Liver (tissue), 9 donors: ENCODE measurements around the gene CAMLG. TPM values are rescaled to one million over a fixed set of nuclear protein-coding genes. Genes with fewer than 3 reads are reported as not detected.
"Not testable (repeated sequence)": the region's sequence is repeated elsewhere in the genome, so short reads cannot be mapped to it uniquely, and the experiment has no call there.

Experiments used
- DNase-seq: peaks from one replicate; pipeline ENCODE4 v3.0.0-alpha.2; 2017; ENCODE audit warnings: low spot score
- H3K27ac ChIP-seq, 2 donors: one replicate each; pipeline ENCODE4 v1.7.0; 2013; ENCODE audit warnings: inconsistent platforms in 2 of 2, low read length in 2 of 2, control low read depth in 1 of 2, low read depth in 1 of 2, mild to moderate bottlenecking in 1 of 2
- H3K27me3 ChIP-seq, 4 donors: one replicate each; pipeline versions ENCODE4 v1.6.1 to v1.7.0; 2013; ENCODE audit warnings: low read length in 3 of 4, inconsistent platforms in 1 of 4, mild to moderate bottlenecking in 1 of 4, moderate library complexity in 1 of 4; ENCODE audit not compliant: control insufficient read depth in 4 of 4, insufficient read depth in 4 of 4
- H3K36me3 ChIP-seq, 4 donors: one replicate each; pipeline versions ENCODE4 v1.6.1 to v1.7.0; 2013; ENCODE audit warnings: low read length in 3 of 4, mild to moderate bottlenecking in 3 of 4, low read depth in 1 of 4, moderate library complexity in 1 of 4; ENCODE audit not compliant: control insufficient read depth in 4 of 4, insufficient read depth in 3 of 4
- H3K4me1 ChIP-seq, 4 donors: one replicate each; pipeline versions ENCODE4 v1.6.1 to v1.7.0; 2013; ENCODE audit warnings: low read length in 3 of 4, mild to moderate bottlenecking in 3 of 4, moderate library complexity in 1 of 4; ENCODE audit not compliant: control insufficient read depth in 4 of 4, insufficient read depth in 4 of 4
- H3K4me3 ChIP-seq, 3 donors: one replicate each; pipeline versions ENCODE4 v1.6.1 to v1.7.0; 2013; ENCODE audit warnings: low read length in 3 of 3, control low read depth in 1 of 3, low read depth in 1 of 3, mild to moderate bottlenecking in 1 of 3
- H3K9ac ChIP-seq, 2 donors: one replicate each; pipeline ENCODE4 v1.7.0; 2013; ENCODE audit warnings: low read length in 2 of 2, mild to moderate bottlenecking in 2 of 2, moderate library complexity in 2 of 2, control low read depth in 1 of 2, low read depth in 1 of 2
- H3K9me3 ChIP-seq, 4 donors: one replicate each; pipeline versions ENCODE4 v1.6.1 to v1.7.0; 2013; ENCODE audit warnings: low read length in 3 of 4; ENCODE audit not compliant: control insufficient read depth in 4 of 4
- CTCF ChIP-seq: fragments of 150-350 bp; IDR thresholded peaks from 2 replicates; pipeline ENCODE4 v1.5.1; 2017; ENCODE audit warnings: improper control_type of control experiment, low read depth, low read length; ENCODE audit not compliant: missing input control
- EGR1 ChIP-seq, 2 donors: IDR thresholded peaks; 2 replicates each; pipeline ENCODE4 v1.6.1; 2016 to 2018; ENCODE audit warnings: antibody characterized with exemption in 2 of 2, low read depth in 2 of 2
- GABPA ChIP-seq, 2 donors: IDR thresholded peaks in 1 of 2; conservative IDR thresholded peaks in 1 of 2; 2 replicates each; pipeline ENCODE4 v1.6.1; 2016; ENCODE audit warnings: antibody characterized with exemption in 2 of 2, mild to moderate bottlenecking in 1 of 2, moderate library complexity in 1 of 2
- HNF4A ChIP-seq, 2 donors: conservative IDR thresholded peaks; 2 replicates each; pipeline ENCODE4 v1.6.1; 2016; ENCODE audit warnings: antibody characterized with exemption in 2 of 2, mild to moderate bottlenecking in 2 of 2
- HNF4G ChIP-seq: IDR thresholded peaks from 2 replicates; pipeline ENCODE4 v1.6.1; 2016; ENCODE audit warnings: antibody characterized with exemption
- JUND ChIP-seq, 2 donors: IDR thresholded peaks; 2 replicates each; pipeline ENCODE4 v1.6.1; 2016; ENCODE audit warnings: antibody characterized with exemption in 2 of 2
- MAX ChIP-seq: IDR thresholded peaks from 2 replicates; pipeline ENCODE4 v1.6.1; 2016; ENCODE audit warnings: antibody characterized with exemption
- RAD21 ChIP-seq, 2 donors: IDR thresholded peaks; 2 replicates each; pipeline ENCODE4 v1.6.1; 2016; ENCODE audit warnings: antibody characterized with exemption in 2 of 2, mild to moderate bottlenecking in 2 of 2
- REST ChIP-seq: IDR thresholded peaks from 2 replicates; pipeline ENCODE4 v1.6.1; 2016; ENCODE audit warnings: antibody characterized with exemption, mild to moderate bottlenecking
- RXRA ChIP-seq, 2 donors: IDR thresholded peaks; 2 replicates each; pipeline ENCODE4 v1.6.1; 2017 to 2018; ENCODE audit warnings: antibody characterized with exemption in 2 of 2, mild to moderate bottlenecking in 1 of 2
- SP1 ChIP-seq: IDR thresholded peaks from 2 replicates; pipeline ENCODE4 v1.6.1; 2018; ENCODE audit warnings: antibody characterized with exemption, mild to moderate bottlenecking
- TAF1 ChIP-seq: conservative IDR thresholded peaks from 2 replicates; pipeline ENCODE4 v1.6.1; 2016; ENCODE audit warnings: antibody characterized with exemption, mild to moderate bottlenecking
- YY1 ChIP-seq: IDR thresholded peaks from 2 replicates; pipeline ENCODE4 v1.6.1; 2016; ENCODE audit warnings: antibody characterized with exemption, mild to moderate bottlenecking
- ZBTB33 ChIP-seq: IDR thresholded peaks from 2 replicates; pipeline ENCODE4 v1.6.1; 2016; ENCODE audit warnings: antibody characterized with exemption
- WGBS: extraction: QIAGEN DNeasy Blood & Tissue Kit; methylation state at CpG from one replicate; pipeline ENCODE4 v1.1.7; 2013; 5-methylcytosine and 5-hydroxymethylcytosine counted together
- polyA plus RNA-seq, 2 donors: library from polyadenylated mRNA; stranded (reverse) in 1 of 2; unstranded in 1 of 2; fragments of 200-250 nt in 1 of 2; fragments of >200 nt in 1 of 2; fragmentation: Nextera tagmentation in 1 of 2; extraction: Ambion mirVana in 1 of 2; gene quantifications; one replicate each; pipeline versions ENCODE4 v1.2.1 to v1.2.3, GENCODE V29; 2013 to 2015
- total RNA-seq, 2 donors: library from RNA; depleted of rRNA; stranded (reverse); fragments of >200 nt; gene quantifications; one replicate each; pipeline ENCODE4 v1.2.3, GENCODE V29; 2014
- donor health status: healthy.
- donor health status: healthy.
- donor health status: healthy.
- donor health status: healthy.
- donor health status: healthy.

The CAMLG gene
- total and polyA plus RNA-seq, 4 donors: 5.2 to 17.0 (median 9.8) TPM

GRCh38 chr5:134758504-134759341 is 20.4 kb downstream of the CAMLG start, which contains the start of gene DDX46:
DDX46 (plus strand) TSS chr5:134758779; CDS start chr5:134758939, 160 bp downstream.
- under 1% methylated on average over 73 of the region's 73 CpGs for WGBS
- peak in 1 of 2 donors; percentile 44 for TF ChIP-seq RXRA (IDR thresholded peaks at IDR 0.05)
- peak; percentile 76 to 96 for TF ChIP-seq GABPA (IDR thresholded peaks at IDR 0.05 in 1 of 2, conservative IDR thresholded peaks at IDR 0.05 in 1 of 2)
- no peak for TF ChIP-seq HNF4G
- peak; percentile 69 for TF ChIP-seq TAF1
- peak; percentile 64 for TF ChIP-seq CTCF
- TF ChIP-seq REST: peak; percentile 39
- TF ChIP-seq JUND (IDR thresholded peaks at IDR 0.05): no peak
- peak; percentile 51 for TF ChIP-seq ZBTB33
- no peak for TF ChIP-seq EGR1 (IDR thresholded peaks at IDR 0.05; ENCODE audit: low read depth in 2 of 2)
- TF ChIP-seq SP1: peak; percentile 60
- peak; percentile 48 to 68 for TF ChIP-seq RAD21 (IDR thresholded peaks at IDR 0.05)
- TF ChIP-seq HNF4A (conservative IDR thresholded peaks at IDR 0.05): no peak
- peak; percentile 77 for TF ChIP-seq MAX
- peak; percentile 98 for TF ChIP-seq YY1
- peak; percentile 97 for DNase-seq
- H3K27ac ChIP-seq: peak within 1 kb of the TSS in 1 of 2 donors; percentile 55
- peaks cover 2 to 20% (median 17%) of the 10 kb centered on the region in 4 donors for H3K4me1 ChIP-seq
- peak within 1 kb of the TSS; percentile 75 to 80 for H3K9ac ChIP-seq
- peaks cover 0 to under 1% (median under 1%) of the 10 kb centered on the region in 4 donors for H3K36me3 ChIP-seq
- H3K9me3 ChIP-seq: no peaks in the 10 kb centered on the region
- peak within 1 kb of the TSS; percentile 71 to 99 (median 76) for H3K4me3 ChIP-seq
- H3K27me3 ChIP-seq: no peaks in the 10 kb centered on the region

- H3K27ac ChIP-seq, H3K27me3 ChIP-seq, DNase-seq, H3K4me1 ChIP-seq, H3K9ac ChIP-seq, H3K4me3 ChIP-seq, H3K9me3 ChIP-seq: not testable (repeated sequence)
- 92% methylated on average over 21 of the region's 21 CpGs for WGBS
- H3K36me3 ChIP-seq: peaks cover 10 to 61% (median 39%) of the 10 kb centered on the region in 4 donors
These were observed 29.4 kb downstream of the CAMLG start for GRCh38 chr5:134767528-134768291.
